Naive B cell (primary cell): ENCODE results near the gene PLXNA3. TPM values are rescaled to one million over a fixed set of nuclear protein-coding genes. Genes with fewer than 3 reads are reported as not detected.

Experiments used
- ATAC-seq, 2 donors: fragments of 150-1000 bp; cut with Tn5 transposase; 2 replicates each; pipeline ENCODE4 v1.10.0; 2021; ENCODE audit warnings: low read depth in 2 of 2, mild to moderate bottlenecking in 2 of 2, moderate library complexity in 2 of 2
- DNase-seq: peaks from one replicate; pipeline ENCODE4 v3.0.0; 2022
- H3K27ac Mint-ChIP-seq, 6 donors: one replicate each; pipeline ENCODE4 v1.8.0; 2020 to 2022; ENCODE audit warnings: mild to moderate bottlenecking in 6 of 6, mixed read lengths in 6 of 6, moderate library complexity in 5 of 6, inconsistent platforms in 2 of 6
- H3K27me3 Mint-ChIP-seq, 3 donors: one replicate each; pipeline ENCODE4 v1.8.0; 2021 to 2022; ENCODE audit warnings: mixed read lengths in 3 of 3, mild to moderate bottlenecking in 1 of 3
- H3K36me3 Mint-ChIP-seq, 2 donors: one replicate each; pipeline ENCODE4 v1.8.0; 2020 to 2022; ENCODE audit warnings: mixed read lengths in 2 of 2, inconsistent platforms in 1 of 2, mild to moderate bottlenecking in 1 of 2
- H3K4me1 Mint-ChIP-seq, 3 donors: one replicate each; pipeline ENCODE4 v1.8.0; 2020 to 2022; ENCODE audit warnings: mixed read lengths in 3 of 3, inconsistent platforms in 1 of 3, mild to moderate bottlenecking in 1 of 3, moderate library complexity in 1 of 3
- H3K4me3 Mint-ChIP-seq, 8 donors: one replicate each; pipeline ENCODE4 v1.8.0; 2020 to 2022; ENCODE audit warnings: mild to moderate bottlenecking in 8 of 8, mixed read lengths in 8 of 8, moderate library complexity in 8 of 8, inconsistent platforms in 2 of 8
- H3K9me3 Mint-ChIP-seq, 7 donors: one replicate each; pipeline ENCODE4 v1.8.0; 2020 to 2022; ENCODE audit warnings: mixed read lengths in 7 of 7, mild to moderate bottlenecking in 5 of 7, inconsistent platforms in 2 of 7, moderate library complexity in 1 of 7
- polyA plus RNA-seq, 6 donors: library from polyadenylated mRNA; unstranded; fragments of 300-500 nt; fragmentation: Illumina TruSeq; gene quantifications; one replicate each; pipeline ENCODE4 v1.2.3, GENCODE V29; 2021; ENCODE audit warnings: low read depth in 6 of 6

The PLXNA3 gene
- 1 to 10 TPM in 3 of 6 donors, under 1 TPM in 3; 0.68 to 1.6 (median 0.99) TPM for polyA plus RNA-seq

DNA sequence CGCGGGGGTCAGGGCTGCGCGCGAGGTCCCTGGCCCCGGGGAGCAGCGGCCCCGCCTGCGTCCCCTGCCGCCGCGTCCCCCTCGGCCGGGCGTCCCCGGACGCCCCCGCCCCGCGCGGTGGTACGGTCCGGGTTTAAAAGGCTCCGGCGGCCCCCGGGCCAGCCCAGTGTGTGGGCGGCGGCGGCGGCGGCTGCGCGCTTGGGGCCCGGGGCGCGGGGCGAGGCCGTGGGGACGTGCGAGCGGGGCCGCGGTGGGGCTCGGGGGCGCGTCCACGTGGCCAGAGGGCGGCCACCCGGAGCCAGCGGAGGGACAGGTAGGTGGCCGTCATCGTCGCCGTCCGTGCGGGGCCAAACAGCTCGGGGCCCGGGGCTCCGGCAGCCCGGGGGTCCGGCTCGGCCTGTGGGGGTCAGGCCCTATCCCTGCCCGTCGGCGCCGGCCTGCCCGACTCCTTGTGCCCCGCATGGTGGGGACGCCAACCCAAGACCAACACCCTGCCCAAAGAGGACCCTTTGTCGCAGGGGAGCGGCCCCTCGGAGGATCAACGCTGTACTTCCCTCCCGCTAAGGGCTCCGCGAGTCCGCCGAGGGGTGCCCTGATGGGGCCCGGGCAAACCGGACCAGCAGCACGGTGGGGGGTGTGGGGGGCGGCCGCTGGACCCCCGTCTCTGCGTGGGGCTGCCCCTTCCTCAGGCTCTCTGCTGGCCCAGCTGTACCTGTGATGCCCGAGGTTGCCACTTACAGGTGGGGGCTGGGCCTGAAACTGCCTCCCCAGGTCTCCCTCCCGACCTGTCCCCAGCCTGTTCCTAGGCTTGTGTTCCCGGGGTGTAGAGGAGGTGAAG is at the start of gene PLXNA3:
Gene PLXNA3 (plus strand): TSS at position 166 of the 838 bp plus-strand sequence. CDS start 1,903 bp downstream, outside the sequence.
- peak within 1 kb of the TSS; percentile 69 to 97 (median 94) for H3K27ac Mint-ChIP-seq
- ATAC-seq = peak; percentile 79 to 82
- peak within 1 kb of the TSS; percentile 86 to 97 (median 92) for H3K4me3 Mint-ChIP-seq
- H3K36me3 Mint-ChIP-seq = no peaks in the 10 kb centered on the region
- peaks cover 0 to 9% (median 0%) of the 10 kb centered on the region in 7 donors for H3K9me3 Mint-ChIP-seq
- peak; percentile 71 for DNase-seq
- H3K27me3 Mint-ChIP-seq = no peaks in the 10 kb centered on the region
- peaks cover 11 to 28% (median 19%) of the 10 kb centered on the region in 3 donors for H3K4me1 Mint-ChIP-seq

DNA sequence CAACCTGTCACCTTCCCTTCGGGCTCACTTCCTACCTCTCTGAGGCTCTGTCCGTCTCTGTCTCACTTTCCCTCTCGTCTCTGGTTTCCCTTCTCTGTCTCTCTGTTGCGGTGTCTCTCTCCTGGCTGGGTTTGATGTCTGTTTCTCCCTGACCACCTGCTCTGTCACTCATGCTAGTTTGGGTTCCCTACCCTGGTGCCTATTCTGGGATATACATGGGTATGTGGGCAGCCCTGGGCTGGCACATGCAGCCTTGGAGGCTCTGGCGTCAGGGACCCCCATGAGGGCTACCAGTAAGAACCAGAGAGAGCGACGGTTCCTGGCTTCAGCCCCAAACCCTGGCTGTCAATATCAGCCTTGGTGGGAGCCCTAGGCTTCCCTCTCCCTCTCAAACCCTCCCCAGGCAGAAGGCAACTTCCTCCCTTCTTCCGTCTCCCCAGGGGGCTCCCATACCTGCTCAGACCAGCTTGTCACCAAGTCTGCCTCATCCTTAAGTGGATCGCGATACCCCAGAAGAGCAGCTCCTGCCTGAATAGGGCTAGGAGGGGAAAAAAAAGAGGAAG is 49.3 kb upstream of the PLXNA3 start:
- peaks cover 20 to 24% (median 23%) of the 10 kb centered on the region in 3 donors for H3K4me1 Mint-ChIP-seq
- H3K4me3 Mint-ChIP-seq = peak overlapping the region; percentile 70 to 86 (median 75)
- no peaks in the 10 kb centered on the region for H3K27me3 Mint-ChIP-seq
- no peak for ATAC-seq
- H3K27ac Mint-ChIP-seq = peak overlapping the region in 5 of 6 donors; percentile 12 to 87 (median 76)
- H3K9me3 Mint-ChIP-seq = peaks cover 0 to 2% (median 0%) of the 10 kb centered on the region in 7 donors
- DNase-seq = no peak
- no peaks in the 10 kb centered on the region for H3K36me3 Mint-ChIP-seq

DNA sequence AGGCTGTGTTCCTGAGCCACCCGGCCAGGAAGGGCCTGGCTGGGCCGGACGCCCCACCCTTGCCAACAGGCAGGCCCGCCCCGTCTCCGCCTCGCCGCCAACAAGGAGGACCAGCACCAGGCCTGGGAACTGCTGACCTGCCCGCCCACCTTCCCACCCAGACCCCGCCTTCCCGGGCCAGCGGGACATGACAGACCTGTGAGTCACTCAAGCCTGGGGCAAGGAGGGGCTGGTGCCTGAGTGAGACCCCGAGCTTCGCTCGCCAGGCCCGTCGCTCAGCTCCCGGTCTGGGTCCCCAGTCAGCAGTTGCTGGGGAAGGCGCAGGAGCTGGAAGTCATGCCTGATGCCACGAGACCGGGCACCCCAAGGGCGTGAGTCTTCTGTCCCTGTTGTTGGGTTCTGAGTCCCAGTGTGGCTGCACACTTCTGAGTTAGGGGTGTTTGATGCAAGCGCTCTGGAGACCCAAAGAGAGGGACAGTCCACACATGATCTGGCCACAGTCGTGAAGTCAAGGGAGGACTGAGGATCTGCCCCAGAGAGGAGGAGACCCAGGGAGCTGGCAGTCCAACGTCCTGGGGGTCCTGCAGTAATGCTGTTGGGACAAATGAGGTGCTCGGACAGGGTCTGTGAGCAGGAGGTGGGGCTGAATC is 48.7 kb upstream of the PLXNA3 start, which contains the start of gene DNASE1L1:
Gene DNASE1L1 (minus strand): TSS at position 33 of the 650 bp plus-strand sequence. CDS start 3,686 bp downstream, outside the sequence.
- Mint-ChIP-seq H3K4me1 (peaks cover 20 to 24% (median 23%) of the 10 kb centered on the region in 3 donors), H3K36me3 (no peaks in the 10 kb centered on the region), H3K4me3 (peak within 1 kb of the TSS; percentile 70 to 86 (median 75)), H3K27me3 (no peaks in the 10 kb centered on the region), H3K9me3 (peaks cover 0 to 2% (median 0%) of the 10 kb centered on the region in 7 donors), H3K27ac (peak within 1 kb of the TSS; percentile 12 to 87 (median 68))
- no peak for DNase-seq
- peak in 1 of 2 donors; percentile 8 for ATAC-seq

DNA sequence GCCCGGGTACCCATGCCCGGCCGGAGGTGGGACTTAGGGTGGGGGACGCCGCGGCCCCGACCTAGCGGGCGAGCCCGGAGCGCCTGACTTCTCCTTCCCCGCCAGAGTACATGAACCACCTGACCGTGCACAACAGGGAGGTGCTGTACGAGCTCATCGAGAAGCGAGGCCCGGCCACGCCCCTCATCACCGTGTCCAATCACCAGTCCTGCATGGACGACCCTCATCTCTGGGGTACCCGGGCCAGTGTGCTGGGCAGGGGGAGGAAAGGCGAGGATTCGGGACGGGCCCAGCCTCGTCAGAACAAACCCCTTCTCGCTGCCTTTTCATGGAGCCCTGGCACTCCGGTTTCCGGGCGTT is 46.1 kb upstream of the PLXNA3 start:
- peaks cover 0 to 2% (median 0%) of the 10 kb centered on the region in 7 donors for H3K9me3 Mint-ChIP-seq
- peak overlapping the region; percentile 17 to 96 (median 78) for H3K27ac Mint-ChIP-seq
- ATAC-seq = peak; percentile 46 to 67
- H3K4me1 Mint-ChIP-seq = peaks cover 20 to 27% (median 24%) of the 10 kb centered on the region in 3 donors
- DNase-seq = peak; percentile 51
- no peaks in the 10 kb centered on the region for H3K27me3 Mint-ChIP-seq
- peak overlapping the region; percentile 83 to 92 (median 90) for H3K4me3 Mint-ChIP-seq
- H3K36me3 Mint-ChIP-seq = no peaks in the 10 kb centered on the region

DNA sequence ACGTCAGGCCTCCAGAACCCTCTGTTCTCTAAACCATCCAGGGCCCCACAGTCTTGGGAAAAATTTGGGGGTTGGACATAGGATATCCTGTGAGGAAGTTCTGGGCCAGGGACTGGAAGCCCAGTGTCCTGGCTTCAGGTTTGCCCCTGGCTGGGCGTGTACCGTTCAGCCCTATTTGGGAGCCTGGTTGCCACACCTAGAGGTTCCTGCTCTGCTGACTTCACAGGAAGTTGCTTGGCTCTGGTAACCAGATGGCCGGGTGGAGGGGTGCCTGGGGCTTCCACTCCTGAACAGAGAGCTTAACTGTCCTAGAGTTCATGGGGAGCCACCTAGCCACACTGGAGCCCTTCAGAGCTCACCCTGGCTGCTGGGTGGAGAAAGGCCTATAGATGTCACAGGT is 45.6 kb upstream of the PLXNA3 start:
- DNase-seq = peak; percentile 56
- Mint-ChIP-seq H3K27ac (peak overlapping the region; percentile 17 to 96 (median 86)), H3K4me3 (peak overlapping the region; percentile 83 to 92 (median 90)), H3K9me3 (peaks cover 0 to 2% (median 0%) of the 10 kb centered on the region in 7 donors), H3K4me1 (peaks cover 20 to 27% (median 24%) of the 10 kb centered on the region in 3 donors), H3K27me3 (no peaks in the 10 kb centered on the region), H3K36me3 (no peaks in the 10 kb centered on the region)
- peak; percentile 74 to 75 for ATAC-seq

DNA sequence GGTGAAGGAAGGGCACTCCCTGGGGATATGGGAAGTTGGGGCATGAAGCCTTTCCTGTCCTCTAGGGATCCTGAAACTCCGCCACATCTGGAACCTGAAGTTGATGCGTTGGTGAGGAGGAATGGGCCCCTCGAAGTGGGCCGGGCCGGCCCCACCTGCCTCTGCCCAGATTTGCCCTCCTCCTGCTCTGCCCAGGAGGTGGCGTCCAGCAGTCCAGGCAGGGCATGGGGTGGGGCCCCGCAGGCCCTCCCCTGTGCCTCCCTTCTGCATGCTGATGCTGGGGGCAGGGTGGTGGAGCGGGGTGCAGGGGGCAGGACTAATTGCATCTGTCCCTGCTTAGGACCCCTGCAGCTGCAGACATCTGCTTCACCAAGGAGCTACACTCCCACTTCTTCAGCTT is 44.9 kb upstream of the PLXNA3 start:
- Mint-ChIP-seq H3K36me3 (no peaks in the 10 kb centered on the region), H3K4me1 (peaks cover 20 to 27% (median 24%) of the 10 kb centered on the region in 3 donors), H3K4me3 (peak overlapping the region in 4 of 8 donors; percentile 83 to 92 (median 84)), H3K27ac (peak overlapping the region in 3 of 6 donors; percentile 17 to 96 (median 92)), H3K9me3 (peaks cover 0 to 2% (median 0%) of the 10 kb centered on the region in 7 donors), H3K27me3 (no peaks in the 10 kb centered on the region)
- ATAC-seq = no peak
- no peak for DNase-seq

DNA sequence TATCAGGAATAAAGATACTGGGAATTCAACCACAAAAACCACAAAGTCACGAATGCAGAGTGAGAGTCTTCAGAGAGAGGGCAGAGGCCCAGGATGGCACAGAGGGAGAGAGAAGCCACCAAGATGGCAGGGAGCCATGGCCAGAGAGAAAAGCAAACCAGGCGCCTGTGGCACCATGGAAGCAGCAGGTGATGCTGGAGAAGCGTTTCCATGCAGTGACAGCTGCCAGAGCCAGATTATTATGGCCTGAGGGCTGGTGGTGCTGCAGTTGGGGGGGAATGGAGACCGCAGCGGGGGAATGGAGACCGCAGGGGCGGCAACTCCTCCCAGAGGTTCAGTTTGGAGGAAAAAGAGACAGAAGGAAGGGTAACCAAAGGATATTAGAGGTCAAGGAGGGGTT is 40.9 kb upstream of the PLXNA3 start:
- DNase-seq (no peak), ATAC-seq (no peak)
- H3K27me3 Mint-ChIP-seq = no peaks in the 10 kb centered on the region
- peaks cover 6 to 16% (median 10%) of the 10 kb centered on the region in 3 donors for H3K4me1 Mint-ChIP-seq
- no peak overlapping the region for H3K4me3 Mint-ChIP-seq
- no peaks in the 10 kb centered on the region for H3K36me3 Mint-ChIP-seq
- H3K9me3 Mint-ChIP-seq = peaks cover 0 to 2% (median 0%) of the 10 kb centered on the region in 7 donors
- H3K27ac Mint-ChIP-seq = peak overlapping the region in 1 of 6 donors; percentile 62

DNA sequence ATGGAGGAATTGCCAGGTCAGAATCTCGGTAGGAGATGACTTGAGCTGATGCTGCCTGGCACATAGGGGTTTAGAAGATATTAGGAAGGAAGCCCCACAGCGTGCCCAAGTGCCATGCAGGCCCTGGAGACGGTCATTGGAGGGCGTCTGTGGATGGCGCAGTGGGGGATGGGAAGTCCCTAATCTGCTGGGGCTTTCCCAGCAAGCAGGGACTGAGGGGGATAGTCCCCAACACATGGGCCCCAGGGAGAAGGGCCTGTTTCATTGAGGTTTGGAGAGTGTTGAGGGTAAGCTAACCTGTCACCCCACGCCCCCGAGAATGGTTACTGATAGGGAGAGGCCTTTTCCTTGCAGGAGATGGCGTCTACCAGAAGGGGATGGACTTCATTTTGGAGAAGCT is 38.9 kb upstream of the PLXNA3 start:
- peak; percentile 16 to 51 for ATAC-seq
- Mint-ChIP-seq H3K27me3 (no peaks in the 10 kb centered on the region), H3K4me1 (peaks cover 0 to 10% (median 5%) of the 10 kb centered on the region in 3 donors), H3K9me3 (peaks cover 0 to 2% (median 0%) of the 10 kb centered on the region in 7 donors), H3K4me3 (no peak overlapping the region), H3K36me3 (no peaks in the 10 kb centered on the region), H3K27ac (no peak overlapping the region)
- no peak for DNase-seq

DNA sequence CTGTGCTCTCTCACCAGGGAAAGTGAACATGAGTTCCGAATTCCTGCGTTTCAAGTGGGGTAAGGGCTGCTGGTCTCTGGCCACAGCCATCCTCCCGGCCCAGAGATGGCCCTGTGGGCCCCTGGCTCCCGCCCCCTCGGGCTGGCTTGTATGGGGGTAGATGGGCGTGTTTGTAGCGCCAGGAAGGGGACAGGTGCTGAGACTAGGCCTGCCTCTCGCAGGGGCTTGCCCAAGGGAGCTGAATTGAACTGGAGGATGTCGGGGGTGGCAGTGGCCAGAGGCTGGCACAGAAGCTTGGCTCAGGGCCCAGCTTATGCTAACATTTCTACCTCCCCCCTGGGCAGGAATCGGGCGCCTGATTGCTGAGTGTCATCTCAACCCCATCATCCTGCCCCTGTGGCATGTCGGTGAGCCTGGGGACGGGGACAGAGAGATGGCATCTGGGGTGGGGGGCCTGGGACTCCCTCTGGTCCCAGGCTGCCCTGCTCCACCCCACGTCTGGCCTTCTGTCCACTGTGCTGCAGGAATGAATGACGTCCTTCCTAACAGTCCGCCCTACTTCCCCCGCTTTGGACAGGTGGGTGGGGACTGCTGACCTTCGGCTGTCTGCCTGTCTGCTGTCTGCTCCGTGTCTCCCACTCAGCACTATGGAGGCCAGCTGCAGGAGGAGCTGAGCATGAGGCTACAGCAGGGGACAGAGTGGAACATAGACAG is 38.2 kb upstream of the PLXNA3 start:
- no peaks in the 10 kb centered on the region for H3K27me3 Mint-ChIP-seq
- no peaks in the 10 kb centered on the region for H3K36me3 Mint-ChIP-seq
- no peak overlapping the region for H3K4me3 Mint-ChIP-seq
- H3K4me1 Mint-ChIP-seq = peaks cover 0 to 10% (median 8%) of the 10 kb centered on the region in 3 donors
- no peak for DNase-seq
- peak overlapping the region in 1 of 6 donors; percentile 36 for H3K27ac Mint-ChIP-seq
- H3K9me3 Mint-ChIP-seq = peaks cover 0 to 4% (median 0%) of the 10 kb centered on the region in 7 donors
- ATAC-seq = no peak

DNA sequence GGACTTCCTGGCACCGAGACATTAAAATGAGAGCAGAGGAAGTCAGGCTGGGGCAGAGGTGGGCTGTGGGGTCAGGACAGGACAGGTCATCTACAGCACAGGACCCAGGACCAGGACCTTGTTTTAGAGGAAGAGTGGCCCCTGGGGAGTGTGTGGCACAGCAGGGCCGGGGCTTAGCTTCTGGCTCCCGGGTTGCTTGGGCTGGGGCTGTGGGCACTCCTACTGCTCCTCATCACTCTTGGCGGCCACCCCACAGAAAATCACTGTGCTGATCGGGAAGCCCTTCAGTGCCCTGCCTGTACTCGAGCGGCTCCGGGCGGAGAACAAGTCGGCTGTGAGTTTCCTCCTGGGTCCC is 37.7 kb upstream of the PLXNA3 start:
- DNase-seq = no peak
- no peak for ATAC-seq
- Mint-ChIP-seq H3K27me3 (no peaks in the 10 kb centered on the region), H3K27ac (no peak overlapping the region), H3K9me3 (peaks cover 0 to 4% (median 0%) of the 10 kb centered on the region in 7 donors), H3K4me1 (peaks cover 0 to 10% (median 8%) of the 10 kb centered on the region in 3 donors), H3K4me3 (no peak overlapping the region), H3K36me3 (no peaks in the 10 kb centered on the region)

DNA sequence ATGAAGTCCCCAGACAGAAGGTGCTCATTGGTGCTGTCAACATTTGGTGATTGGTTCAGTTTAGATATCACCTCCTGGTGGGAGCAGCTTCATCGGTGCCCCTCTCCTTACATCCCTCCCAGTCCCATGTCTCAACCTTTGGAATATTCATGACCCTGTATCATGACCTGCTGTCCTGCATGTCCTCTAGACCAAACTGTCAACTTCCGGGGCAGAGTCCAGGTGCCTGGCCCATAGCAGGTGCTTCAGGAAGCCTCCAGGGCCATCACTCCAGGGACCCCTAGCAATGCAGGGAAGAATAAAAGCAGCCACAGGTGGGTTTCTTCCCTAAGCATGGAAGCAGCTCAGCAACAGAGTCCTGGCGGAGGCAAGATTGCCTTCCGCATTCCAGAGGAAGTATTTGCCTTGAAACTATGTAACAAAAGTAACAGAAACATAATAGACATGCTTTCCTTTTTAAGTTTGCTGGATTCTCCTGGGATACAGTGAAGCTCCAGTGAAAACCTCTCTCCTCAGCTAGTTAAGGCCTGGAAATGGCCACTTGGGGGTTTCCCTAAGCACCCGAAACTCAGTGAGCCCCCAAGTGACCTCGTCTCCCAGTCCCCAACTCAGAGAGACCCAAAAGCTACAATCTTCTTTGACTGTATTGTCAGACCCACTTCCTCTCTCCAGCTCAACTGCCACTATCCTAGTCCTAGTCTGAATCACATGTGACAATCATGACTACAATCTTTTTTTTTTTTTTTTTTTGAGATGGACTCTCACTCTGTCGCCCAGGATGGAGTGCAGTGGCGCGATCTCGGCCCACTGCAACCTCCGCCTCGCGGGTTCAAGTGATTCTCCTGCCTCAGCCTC is 30.9 kb upstream of the PLXNA3 start:
- H3K36me3 Mint-ChIP-seq = no peaks in the 10 kb centered on the region
- H3K4me3 Mint-ChIP-seq = peak overlapping the region in 5 of 8 donors; percentile 12 to 90 (median 79)
- H3K9me3 Mint-ChIP-seq = peaks cover 0 to 5% (median 0%) of the 10 kb centered on the region in 7 donors
- DNase-seq (no peak), ATAC-seq (no peak)
- H3K4me1 Mint-ChIP-seq = peaks cover 18 to 28% (median 20%) of the 10 kb centered on the region in 3 donors
- H3K27ac Mint-ChIP-seq = peak overlapping the region in 1 of 6 donors; percentile 56
- no peaks in the 10 kb centered on the region for H3K27me3 Mint-ChIP-seq
